Transverse colon (tissue), 4 donors: ENCODE data around the gene MBOAT2. TPM values are rescaled to one million over a fixed set of nuclear protein-coding genes. Genes with fewer than 3 reads are reported as not detected.

Experiments
- DNase-seq: peaks from one replicate; pipeline ENCODE4 v3.0.0-alpha.2; 2019
- H3K27ac ChIP-seq, 4 donors: fragments of 200-600 bp; sonication (generic); 2 replicates each; pipeline ENCODE4 v1.5.1; 2016 to 2018; ENCODE audit warnings: inconsistent platforms in 4 of 4
- H3K27me3 ChIP-seq: fragments of 200-600 bp; sonication (generic); 2 replicates; pipeline ENCODE4 v1.5.1; 2017; ENCODE audit warnings: inconsistent platforms
- H3K36me3 ChIP-seq, 4 donors: fragments of 200-600 bp; sonication (generic); 2 replicates each; pipeline ENCODE4 v1.5.1; 2017 to 2019; ENCODE audit warnings: inconsistent platforms in 4 of 4
- H3K4me1 ChIP-seq, 4 donors: fragments of 200-600 bp; sonication (generic); 2 replicates each; pipeline ENCODE4 v1.5.1; 2017 to 2020; ENCODE audit warnings: inconsistent platforms in 4 of 4
- H3K4me3 ChIP-seq, 4 donors: fragments of 200-600 bp; sonication (generic); 1 replicate in 1 of 4; 2 replicates in 3 of 4; pipeline versions ENCODE4 v1.5.1 to v1.6.1; 2017 to 2019; ENCODE audit warnings: inconsistent platforms in 4 of 4
- H3K9me3 ChIP-seq, 2 donors: fragments of 200-600 bp; sonication (generic); 2 replicates each; pipeline ENCODE4 v1.5.1; 2017 to 2019; ENCODE audit warnings: inconsistent platforms in 2 of 2
- CTCF ChIP-seq, 5 experiments: fragments of 200-600 bp in 3 of 5; fragments of 450-650 bp in 2 of 5; sonication (generic) in 3 of 5; IDR thresholded peaks; 1 replicate in 2 of 5; 2 replicates in 3 of 5; pipeline ENCODE4 v1.5.1; 2016 to 2017; ENCODE audit warnings: antibody characterized with exemption in 5 of 5, inconsistent platforms in 3 of 5, mild to moderate bottlenecking in 2 of 5, moderate library complexity in 1 of 5
- EP300 ChIP-seq: sonication (generic); formaldehyde crosslinking; IDR thresholded peaks from one replicate; pipeline ENCODE4 v1.6.1; 2017; ENCODE audit warnings: antibody characterized with exemption, low read depth
- POLR2A ChIP-seq: fragments of 450-650 bp; IDR thresholded peaks from one replicate; pipeline ENCODE4 v1.6.1; 2016; ENCODE audit warnings: antibody characterized with exemption, mild to moderate bottlenecking, moderate library complexity
- POLR2AphosphoS5 ChIP-seq, 3 donors: sonication (generic); formaldehyde crosslinking; IDR thresholded peaks; one replicate each; pipeline ENCODE4 v1.6.1; 2016; ENCODE audit warnings: antibody characterized with exemption in 3 of 3
- WGBS, 2 donors: methylation state at CpG; one replicate each; pipeline ENCODE4 v1.1.5; 2018; ENCODE audit warnings: low coverage in 1 of 2; 5-methylcytosine and 5-hydroxymethylcytosine counted together
- in situ Hi-C, 4 donors: fragments of 200-750 bp; cut with MboI; loops; one replicate each; pipeline versions ENCODE4 v1.15.0 to v1.15.1; 2017; ENCODE audit warnings: low sequenced_read_pairs in 3 of 4, low pct_ligation_motif_present in 1 of 4, low pct_unique_long_range_greater_than_20kb in 1 of 4
- intact Hi-C: fragments of 100-400 bp; cut with DNase I; formaldehyde crosslinking; loops from one replicate; pipeline ENCODE4 v1.15.1; 2023; ENCODE audit warnings: low total_unique reads
- total RNA-seq, 4 donors: library from RNA; depleted of rRNA; stranded (reverse); fragments of >200 nt; gene quantifications; one replicate each; pipeline ENCODE4 v1.1.0, GENCODE V29; 2016

The MBOAT2 gene
- total RNA-seq, 4 donors from 2014 or later: 10.0 to 132 (median 89.2) TPM

GRCh38 chr2:9001778-9002177, 1.7 kb downstream of the MBOAT2 start:
- intact Hi-C loops: no loop called here
- no peak for TF ChIP-seq POLR2AphosphoS5 (IDR thresholded peaks at IDR 0.05)
- TF ChIP-seq CTCF (IDR thresholded peaks at IDR 0.05): no peak
- TF ChIP-seq EP300: no peak
- no peak for TF ChIP-seq POLR2A
- DNase-seq: no peak
- peak overlapping the region in 3 of 4 donors; percentile 22 to 85 (median 82) for H3K27ac ChIP-seq
- H3K36me3 ChIP-seq: no peaks in the 10 kb centered on the region
- H3K27me3 ChIP-seq: no peaks in the 10 kb centered on the region
- H3K4me1 ChIP-seq: peaks cover 0 to 62% (median 32%) of the 10 kb centered on the region in 4 donors
- 88 to 89% methylated on average over 8 of the region's 8 CpGs for WGBS, 2 donors
- H3K9me3 ChIP-seq: no peaks in the 10 kb centered on the region
- in situ Hi-C loops: no loop called here
- peak overlapping the region in 1 of 4 donors; percentile 72 for H3K4me3 ChIP-seq

DNA sequence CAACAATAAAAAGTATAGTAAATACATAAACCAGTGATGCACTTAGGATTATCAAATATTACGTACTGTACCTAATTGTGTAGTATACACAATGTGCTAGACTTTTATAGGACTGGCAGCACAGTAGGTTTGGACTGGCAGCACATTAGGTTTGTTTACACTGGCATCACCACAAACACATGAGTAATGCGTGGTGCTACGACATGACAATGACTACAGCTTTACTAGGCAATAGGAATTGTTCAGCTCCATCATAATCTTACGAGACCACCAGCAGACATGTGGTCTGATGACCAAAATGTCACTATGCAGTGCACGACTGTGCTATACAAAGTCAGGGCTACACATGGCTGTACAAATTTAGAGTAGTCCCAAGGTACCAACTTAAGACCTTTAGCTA, 2.3 kb downstream of the MBOAT2 start:
- peak; percentile 23 for DNase-seq
- intact Hi-C loops: no loop called here

GRCh38 chr2:9000442-9000841, 3.0 kb downstream of the MBOAT2 start:
- intact Hi-C loops: no loop called here
- Histone ChIP-seq H3K27me3 (no peaks in the 10 kb centered on the region), H3K4me3 (no peak overlapping the region), H3K36me3 (no peaks in the 10 kb centered on the region), H3K4me1 (peaks cover 0 to 65% (median 33%) of the 10 kb centered on the region in 4 donors), H3K27ac (peak overlapping the region in 2 of 4 donors; percentile 43 to 66), H3K9me3 (no peaks in the 10 kb centered on the region)
- 93 to 100% methylated on average over 3 of the region's 3 CpGs for WGBS, 2 donors
- in situ Hi-C loops: no loop called here
- TF ChIP-seq POLR2A: no peak
- no peak for TF ChIP-seq CTCF (IDR thresholded peaks at IDR 0.05)
- no peak for TF ChIP-seq EP300
- TF ChIP-seq POLR2AphosphoS5 (IDR thresholded peaks at IDR 0.05): no peak
- DNase-seq: no peak

More for the DNA sequence above, 2.3 kb downstream of the MBOAT2 start:
- Histone ChIP-seq H3K4me1 (peaks cover 0 to 65% (median 33%) of the 10 kb centered on the region in 4 donors), H3K27ac (peak overlapping the region in 3 of 4 donors; percentile 22 to 85 (median 82)), H3K36me3 (no peaks in the 10 kb centered on the region), H3K9me3 (no peaks in the 10 kb centered on the region), H3K27me3 (no peaks in the 10 kb centered on the region), H3K4me3 (no peak overlapping the region)
- TF ChIP-seq POLR2AphosphoS5 (IDR thresholded peaks at IDR 0.05) (peak in 1 of 3 donors; percentile 38), EP300 (peak; percentile 63), POLR2A (no peak), CTCF (IDR thresholded peaks at IDR 0.05) (no peak)
- WGBS, 2 donors: 57 to 66% methylated on average over 2 to 5 of the region's 5 CpGs
- in situ Hi-C loops: no loop called here

- no peak for TF ChIP-seq POLR2A
- TF ChIP-seq CTCF (IDR thresholded peaks at IDR 0.05): no peak
- no peak for TF ChIP-seq POLR2AphosphoS5 (IDR thresholded peaks at IDR 0.05)
- no peak for TF ChIP-seq EP300
- H3K27ac ChIP-seq: peak overlapping the region; percentile 2 to 66 (median 31)
- WGBS, 2 donors: 45 to 50% methylated on average over 1 of the region's 1 CpG
- no peaks in the 10 kb centered on the region for H3K9me3 ChIP-seq
- peaks cover 0 to 65% (median 33%) of the 10 kb centered on the region in 4 donors for H3K4me1 ChIP-seq
- H3K4me3 ChIP-seq: no peak overlapping the region
- intact Hi-C loops: no loop called here
- no peaks in the 10 kb centered on the region for H3K27me3 ChIP-seq
- DNase-seq: no peak
- in situ Hi-C loops: no loop called here
- no peaks in the 10 kb centered on the region for H3K36me3 ChIP-seq
Observed at GRCh38 chr2:8999797-9000196, 3.7 kb downstream of the MBOAT2 start.
